Measurements from ENCODE around the gene CDK5RAP3.
A peak's percentile ranks its signal among the peaks of the same experiment; 100 is the strongest.

CDK5RAP3 gene

GRCh38 chr17:48024149-48025039, 53.5 kb downstream of the CDK5RAP3 start:
- peak; percentile 88 for DNase-seq (ENCODE audit: low spot score)

DNA sequence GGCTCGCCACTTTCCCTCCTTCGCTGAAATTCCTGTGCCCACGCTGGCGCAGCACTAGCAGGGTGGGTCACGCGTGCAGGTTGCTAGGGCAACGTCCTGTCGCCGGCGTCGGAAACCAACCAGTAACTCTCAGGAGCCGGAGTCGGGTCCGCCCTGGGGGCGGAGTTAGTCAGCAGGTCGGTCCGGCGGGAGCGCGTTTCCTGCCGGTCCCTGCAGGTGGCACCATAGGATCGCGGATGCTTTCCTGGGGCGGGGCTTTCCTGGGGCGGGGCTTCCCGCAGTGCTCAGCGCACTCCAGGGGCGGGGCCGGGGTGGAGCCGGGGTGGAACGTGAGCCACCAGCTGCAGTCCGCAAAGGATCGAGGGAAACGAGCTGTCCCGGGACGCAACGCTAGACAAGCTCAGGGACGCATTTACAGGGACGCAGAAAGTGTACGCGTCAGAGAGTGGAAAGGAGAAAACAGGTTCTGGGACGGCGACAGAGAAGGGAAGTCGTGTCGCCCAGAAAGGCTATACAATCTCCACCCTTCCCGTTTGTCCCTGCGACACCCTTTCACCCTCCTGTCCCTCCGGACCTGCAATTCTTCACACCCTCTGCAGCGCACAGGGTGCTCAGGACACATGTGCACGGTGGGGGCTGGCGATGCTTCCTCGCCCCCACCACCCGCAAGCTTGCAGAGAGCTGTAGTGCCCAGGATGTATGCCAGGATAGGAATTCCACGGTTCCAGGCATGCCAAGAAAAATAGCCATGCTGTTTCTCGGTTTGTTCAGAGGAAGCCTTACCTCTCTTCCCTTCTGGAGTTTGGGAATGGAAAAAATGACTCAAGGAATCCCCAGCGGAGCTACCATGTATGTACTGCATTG, 54.4 kb downstream of the CDK5RAP3 start:
- DNase-seq (ENCODE audit: low spot score): peak; percentile 98

DNA sequence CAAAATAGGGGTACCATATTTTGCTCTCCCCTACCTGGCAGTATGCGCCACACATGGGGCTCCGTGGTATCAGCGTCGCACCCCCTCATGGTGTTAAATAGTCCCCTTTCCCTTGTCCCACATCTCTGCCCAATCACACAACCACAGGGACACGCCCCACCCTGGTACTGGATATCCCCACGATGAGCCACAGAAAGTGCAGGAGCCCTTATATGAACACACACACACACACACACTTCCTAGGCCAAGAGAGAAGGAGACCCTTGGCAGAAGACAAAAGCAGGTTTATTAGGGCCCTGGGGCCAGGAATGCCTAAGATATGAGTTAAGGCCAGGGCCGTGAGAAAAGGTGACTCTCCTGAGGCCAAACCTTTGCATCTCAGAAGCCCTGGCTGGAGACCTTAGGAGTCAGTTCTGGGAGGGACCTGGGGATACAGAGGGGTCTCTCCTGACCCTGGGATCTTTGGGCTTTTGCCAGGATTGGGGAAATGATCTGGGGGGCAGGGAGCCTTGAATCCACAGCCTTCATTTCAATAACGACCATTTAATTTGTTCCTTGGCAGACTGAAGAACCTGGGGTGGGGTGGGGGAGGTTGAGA, 55.1 kb downstream of the CDK5RAP3 start:
- DNase-seq (ENCODE audit: low spot score): peak; percentile 41

- DNase-seq (ENCODE audit: low spot score): peak; percentile 79
Measured at GRCh38 chr17:48026502-48027321, 55.8 kb downstream of the CDK5RAP3 start.

- no peak for DNase-seq (ENCODE audit: low spot score)
Measured at GRCh38 chr17:48027322-48027981, 56.5 kb downstream of the CDK5RAP3 start.

DNA sequence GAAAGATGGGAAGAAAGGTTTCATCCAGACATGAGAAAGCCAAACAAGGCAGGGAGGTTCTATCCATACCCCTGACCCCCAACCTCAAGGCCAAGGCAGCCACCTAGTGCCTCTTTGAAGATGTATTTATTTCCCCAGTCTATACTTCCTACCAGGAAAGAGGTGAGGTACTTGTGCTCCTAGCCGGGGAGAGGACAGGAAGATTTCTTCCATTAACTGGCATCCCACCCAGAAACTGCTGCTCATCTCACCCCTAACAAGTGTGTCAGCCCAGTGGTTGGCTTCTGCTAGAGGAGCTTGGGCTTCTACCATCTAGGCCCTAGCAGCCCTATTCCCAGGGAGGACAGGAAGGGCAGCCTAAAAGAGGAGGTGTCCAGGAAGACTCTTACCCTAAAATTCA, 57.8 kb downstream of the CDK5RAP3 start:
- no peak for DNase-seq (ENCODE audit: low spot score)

GRCh38 chr17:48030531-48030930, 59.6 kb downstream of the CDK5RAP3 start:
- DNase-seq (ENCODE audit: low spot score): no peak
